ENCODE results near the gene RTN4.

Gene RTN4

DNA sequence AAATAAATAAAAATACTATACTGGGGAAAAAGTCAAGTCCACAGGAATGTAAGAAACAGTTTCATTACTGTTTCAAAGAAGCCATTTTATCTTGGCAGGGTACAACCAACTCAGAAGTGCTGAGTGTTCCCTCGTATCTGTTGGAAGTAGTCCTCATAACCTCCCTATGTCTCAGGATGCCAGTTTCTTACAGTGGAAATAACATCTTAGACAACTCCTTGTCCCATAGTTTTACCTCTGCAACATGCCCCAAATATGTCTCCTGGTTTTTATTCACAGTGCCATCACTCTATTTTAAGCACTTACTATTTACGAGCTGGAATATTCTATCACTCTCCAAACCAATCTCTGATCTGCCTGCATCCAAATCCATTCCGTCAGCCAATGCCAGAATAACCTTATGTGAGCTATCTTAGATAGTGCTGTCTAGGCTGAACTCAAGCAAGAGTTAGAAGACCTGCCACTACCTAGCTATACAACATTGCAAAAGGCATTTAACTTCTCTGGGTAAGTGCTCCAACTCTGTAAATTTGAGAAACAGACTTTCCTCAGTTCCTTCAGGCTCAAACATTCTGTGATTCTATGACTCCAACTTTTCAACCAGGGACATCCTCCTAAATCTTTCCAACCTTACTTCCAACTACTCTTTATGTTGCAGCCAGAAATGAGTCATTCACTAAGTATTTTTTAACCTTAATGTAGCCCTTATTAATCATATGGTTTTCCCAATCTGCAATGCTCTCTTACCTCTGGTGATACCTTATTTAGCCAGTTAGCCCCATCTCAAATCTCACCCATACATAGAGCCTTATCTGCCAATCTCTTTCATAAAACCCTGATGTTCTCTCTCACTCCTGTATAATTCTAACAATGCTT is 66.7 kb downstream of the RTN4 start:
- TF ChIP-seq, protein P1, sequence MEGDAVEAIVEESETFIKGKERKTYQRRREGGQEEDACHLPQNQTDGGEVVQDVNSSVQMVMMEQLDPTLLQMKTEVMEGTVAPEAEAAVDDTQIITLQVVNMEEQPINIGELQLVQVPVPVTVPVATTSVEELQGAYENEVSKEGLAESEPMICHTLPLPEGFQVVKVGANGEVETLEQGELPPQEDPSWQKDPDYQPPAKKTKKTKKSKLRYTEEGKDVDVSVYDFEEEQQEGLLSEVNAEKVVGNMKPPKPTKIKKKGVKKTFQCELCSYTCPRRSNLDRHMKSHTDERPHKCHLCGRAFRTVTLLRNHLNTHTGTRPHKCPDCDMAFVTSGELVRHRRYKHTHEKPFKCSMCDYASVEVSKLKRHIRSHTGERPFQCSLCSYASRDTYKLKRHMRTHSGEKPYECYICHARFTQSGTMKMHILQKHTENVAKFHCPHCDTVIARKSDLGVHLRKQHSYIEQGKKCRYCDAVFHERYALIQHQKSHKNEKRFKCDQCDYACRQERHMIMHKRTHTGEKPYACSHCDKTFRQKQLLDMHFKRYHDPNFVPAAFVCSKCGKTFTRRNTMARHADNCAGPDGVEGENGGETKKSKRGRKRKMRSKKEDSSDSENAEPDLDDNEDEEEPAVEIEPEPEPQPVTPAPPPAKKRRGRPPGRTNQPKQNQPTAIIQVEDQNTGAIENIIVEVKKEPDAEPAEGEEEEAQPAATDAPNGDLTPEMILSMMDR (IDR thresholded peaks at IDR 0.05; ENCODE audit: control insufficient read depth, extremely low read depth, insufficient read depth): no peak
- DNase-seq (ENCODE audit: low read depth): no peak
- H3K4me3 ChIP-seq (ENCODE audit: low read depth, low read length): no peak overlapping the region

DNA sequence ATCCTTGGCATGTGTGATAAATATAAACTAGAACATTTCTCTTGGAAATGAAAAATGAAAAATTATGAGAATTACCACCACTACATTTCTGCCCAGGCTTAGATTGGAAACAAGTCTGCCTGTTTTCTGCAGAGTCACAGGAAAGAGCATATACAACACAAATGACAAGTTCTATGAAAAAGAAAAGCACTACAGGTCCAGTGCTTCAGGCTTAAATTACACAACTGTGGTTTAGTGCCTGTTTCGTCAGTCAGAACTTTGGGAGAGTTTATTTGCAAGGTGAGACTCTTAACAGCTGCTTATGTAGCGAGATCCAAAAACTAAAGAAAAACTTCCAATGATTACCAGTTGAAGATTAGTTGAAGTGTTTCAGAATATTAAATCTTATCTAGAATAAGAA is 68.9 kb downstream of the RTN4 start:
- TF ChIP-seq, protein P1 (IDR thresholded peaks at IDR 0.05; ENCODE audit: control insufficient read depth, extremely low read depth, insufficient read depth): no peak
- DNase-seq (ENCODE audit: low read depth): no peak
- no peak overlapping the region for H3K4me3 ChIP-seq (ENCODE audit: low read depth, low read length)

DNA sequence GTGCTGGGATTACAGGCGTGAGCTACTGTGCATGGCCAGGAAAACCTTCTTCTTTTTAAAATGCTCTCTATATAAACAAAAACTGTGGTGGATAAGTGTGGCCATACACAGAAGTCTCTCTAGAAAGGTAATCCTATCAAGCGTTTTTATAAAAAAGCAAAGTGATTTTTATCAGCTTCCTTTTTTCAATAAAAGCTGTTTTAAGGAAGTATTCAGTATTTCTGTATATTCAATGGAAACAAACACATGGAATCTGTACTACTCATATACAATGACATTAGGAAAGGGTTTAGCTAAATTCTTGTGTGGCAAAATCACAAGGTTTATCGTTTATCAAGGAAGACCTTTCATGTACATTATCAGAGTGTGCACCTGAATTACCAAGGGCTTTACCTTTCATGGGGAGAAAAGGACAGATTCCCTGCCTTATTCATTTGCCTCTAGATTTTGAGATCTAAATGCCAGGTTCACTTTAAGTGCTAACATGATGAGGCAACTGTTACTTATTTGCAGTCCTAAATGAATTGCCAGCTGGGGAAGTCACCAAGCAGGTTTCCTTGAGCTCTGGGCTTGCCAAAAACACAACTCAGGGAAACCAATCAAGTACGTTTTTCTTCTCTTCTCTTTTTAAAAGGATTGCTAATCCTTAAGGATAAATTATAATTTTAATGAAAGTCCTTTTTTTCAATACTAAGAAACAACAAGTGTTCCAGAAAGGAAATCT is 70.8 kb downstream of the RTN4 start:
- DNase-seq (ENCODE audit: low read depth): peak; percentile 86
- TF ChIP-seq, protein P1 (IDR thresholded peaks at IDR 0.05; ENCODE audit: control insufficient read depth, extremely low read depth, insufficient read depth): no peak
- H3K4me3 ChIP-seq (ENCODE audit: low read depth, low read length): peak overlapping the region; percentile 15; the same call in 1 of the 2 replicates

DNA sequence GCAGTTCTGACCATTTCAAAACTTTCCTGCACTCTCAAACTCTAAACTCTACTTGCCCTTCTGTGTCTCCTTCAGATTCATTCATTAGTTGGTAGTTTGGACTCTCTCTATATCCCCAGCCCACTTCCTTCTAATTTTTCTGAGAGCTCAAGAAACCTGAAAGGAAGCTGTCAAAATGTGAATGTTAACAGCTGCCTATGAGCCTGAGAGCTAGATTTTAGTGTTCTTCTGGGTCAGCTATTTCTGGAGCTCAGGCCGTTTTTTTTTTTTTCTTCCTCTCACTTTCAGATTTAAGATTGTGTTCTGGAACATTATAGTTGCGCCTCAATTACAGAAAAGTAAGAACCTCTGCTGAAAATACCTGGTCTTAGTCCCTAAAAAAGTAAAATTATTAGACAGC is 73.1 kb downstream of the RTN4 start:
- DNase-seq (ENCODE audit: low read depth): no peak
- no peak overlapping the region for H3K4me3 ChIP-seq (ENCODE audit: low read depth, low read length)
- TF ChIP-seq, protein P1 (IDR thresholded peaks at IDR 0.05; ENCODE audit: control insufficient read depth, extremely low read depth, insufficient read depth): no peak

DNA sequence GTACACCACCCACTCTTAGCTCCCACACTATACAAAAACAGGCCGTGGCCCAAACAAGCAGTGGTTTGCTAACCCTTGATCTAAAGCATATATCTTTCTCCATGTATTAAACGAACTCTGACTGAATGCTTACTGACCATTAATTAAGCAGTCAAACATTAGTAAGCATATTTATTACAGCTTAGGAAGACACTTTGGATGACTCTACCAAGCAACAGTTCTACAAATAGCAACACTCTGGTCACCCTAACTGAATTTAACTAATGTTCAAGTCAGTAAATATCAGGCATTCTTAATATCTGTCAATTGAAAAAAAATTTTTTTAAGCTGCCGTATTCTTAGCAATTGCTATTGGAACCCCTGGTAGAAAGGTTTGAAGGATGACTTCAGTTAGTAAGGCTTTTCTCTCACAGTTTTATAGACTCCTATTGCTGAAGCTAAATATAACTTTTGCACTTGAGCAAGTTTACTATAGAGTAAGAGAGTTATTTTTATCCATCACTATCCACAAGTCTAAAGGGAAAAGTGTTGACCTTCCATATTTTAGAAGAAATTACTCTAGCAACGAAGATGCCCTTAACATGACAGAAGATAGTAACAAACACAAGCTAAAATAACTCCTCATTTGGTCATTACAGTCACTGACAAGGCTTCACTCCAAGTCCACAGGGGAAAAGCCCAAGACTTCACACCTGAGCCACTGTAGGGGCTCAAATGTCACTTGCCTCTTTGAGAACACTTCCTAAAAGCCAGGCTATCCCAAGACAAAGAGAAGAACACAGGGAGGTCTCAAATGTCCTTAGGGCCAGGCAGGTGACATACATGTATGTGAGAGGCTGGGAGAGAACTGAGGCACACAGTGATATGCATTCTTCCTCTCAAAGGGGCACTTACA is 74.4 kb downstream of the RTN4 start:
- TF ChIP-seq, protein P1 (IDR thresholded peaks at IDR 0.05; ENCODE audit: control insufficient read depth, extremely low read depth, insufficient read depth): no peak
- no peak for DNase-seq (ENCODE audit: low read depth)
- H3K4me3 ChIP-seq (ENCODE audit: low read depth, low read length): no peak overlapping the region

DNA sequence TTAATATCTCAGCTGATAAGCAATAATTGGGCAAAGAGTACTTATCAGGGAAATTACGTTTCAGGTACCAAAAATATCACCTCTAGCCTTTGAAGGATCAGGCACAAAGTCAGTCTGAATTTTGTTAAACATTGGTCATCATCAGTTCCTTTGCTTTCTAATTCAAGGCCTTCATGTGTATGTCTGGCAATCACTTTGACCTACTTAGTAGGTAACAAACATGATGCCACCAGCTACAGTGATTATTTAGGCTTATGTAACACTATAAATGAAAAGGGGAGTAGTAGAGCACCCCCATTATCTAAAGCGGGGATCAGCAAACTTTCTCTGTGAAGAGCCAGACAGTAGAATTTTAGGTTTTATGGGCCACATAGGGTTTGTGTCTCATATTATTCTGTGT is 75.1 kb downstream of the RTN4 start:
- TF ChIP-seq, protein P1 (IDR thresholded peaks at IDR 0.05; ENCODE audit: control insufficient read depth, extremely low read depth, insufficient read depth): no peak
- H3K4me3 ChIP-seq (ENCODE audit: low read depth, low read length): no peak overlapping the region
- no peak for DNase-seq (ENCODE audit: low read depth)

Data from LNCaP clone FGC (cell line).